GM19468 (cell line): ENCODE results near the gene TRAK1.

ENCODE experiments used
- ATAC-seq: cut with Tn5 transposase; IDR thresholded peaks from one replicate; pipeline ENCODE4 v1.9.1; 2021; ENCODE audit warnings: mild to moderate bottlenecking, moderate library complexity, moderate number of reproducible peaks; ENCODE audit not compliant: unreplicated experiment; ENCODE audit errors: extremely low read depth

The TRAK1 gene

GRCh38 chr3:42192334-42193200 lies 101.4 kb downstream of the TRAK1 start:
- no peak for ATAC-seq

GRCh38 chr3:42194943-42195510 lies 103.9 kb downstream of the TRAK1 start:
- ATAC-seq: no peak

GRCh38 chr3:42195879-42196330 lies 104.7 kb downstream of the TRAK1 start:
- peak; percentile 62 for ATAC-seq

GRCh38 chr3:42198709-42199108 lies 107.6 kb downstream of the TRAK1 start:
- no peak for ATAC-seq

GRCh38 chr3:42202217-42202865 lies 111.2 kb downstream of the TRAK1 start:
- no peak for ATAC-seq

GRCh38 chr3:42204867-42205599 lies 113.9 kb downstream of the TRAK1 start:
- no peak for ATAC-seq

- peak; percentile 93 for ATAC-seq
These were observed 114.8 kb downstream of the TRAK1 start for GRCh38 chr3:42205800-42206514.

GRCh38 chr3:42209917-42210316 lies 118.8 kb downstream of the TRAK1 start:
- no peak for ATAC-seq

GRCh38 chr3:42210726-42211125 lies 119.6 kb downstream of the TRAK1 start:
- ATAC-seq: no peak

GRCh38 chr3:42213417-42213816 lies 122.3 kb downstream of the TRAK1 start:
- no peak for ATAC-seq

GRCh38 chr3:42214064-42214463 lies 122.9 kb downstream of the TRAK1 start:
- ATAC-seq: no peak

- no peak for ATAC-seq
These were observed 123.6 kb downstream of the TRAK1 start for GRCh38 chr3:42214565-42215283.

- peak; percentile 26 for ATAC-seq
These were observed 125.1 kb downstream of the TRAK1 start for GRCh38 chr3:42216302-42216701.

- no peak for ATAC-seq
These were observed 125.8 kb downstream of the TRAK1 start for GRCh38 chr3:42216931-42217333.

- no peak for ATAC-seq
These were observed 129.4 kb downstream of the TRAK1 start for GRCh38 chr3:42220436-42221121.

- no peak for ATAC-seq
These were observed 132.0 kb downstream of the TRAK1 start for GRCh38 chr3:42222942-42223693.

GRCh38 chr3:42224178-42224577 lies 133.0 kb downstream of the TRAK1 start:
- no peak for ATAC-seq
